MM.1S (cell line): ENCODE results near the gene ZNF841.

Source experiments
- DNase-seq: peaks from one replicate; pipeline ENCODE4 v3.0.0-alpha.2; 2015
- H2AFZ ChIP-seq: fragments of 300-600 bp; sonication (generic); 2 replicates; pipeline ENCODE4 v1.6.0; 2016; ENCODE audit warnings: antibody characterized with exemption, low read length
- H3F3A ChIP-seq: fragments of 300-600 bp; sonication (generic); 2 replicates; pipeline ENCODE4 v1.6.1; 2016; ENCODE audit warnings: mild to moderate bottlenecking, antibody characterized with exemption, low read length, moderate library complexity, mixed read lengths; ENCODE audit not compliant: insufficient read depth
- H3K27ac ChIP-seq: fragments of 300-600 bp; sonication (generic); 2 replicates; pipeline ENCODE4 v1.5.1; 2016; ENCODE audit warnings: mild to moderate bottlenecking, low read length
- H3K27me3 ChIP-seq: fragments of 300-600 bp; sonication (generic); replicated peaks from 2 replicates; pipeline ENCODE4 v1.6.0; 2016; ENCODE audit warnings: low read length; ENCODE audit not compliant: insufficient read depth
- H3K36me3 ChIP-seq: fragments of 300-600 bp; sonication (generic); replicated peaks from 2 replicates; pipeline ENCODE4 v1.6.1; 2016; ENCODE audit warnings: mild to moderate bottlenecking, low read length, mixed read lengths; ENCODE audit not compliant: insufficient read depth
- H3K4me1 ChIP-seq: fragments of 300-600 bp; sonication (generic); 2 replicates; pipeline ENCODE4 v1.6.1; 2016; ENCODE audit warnings: low read length, mixed read lengths
- H3K4me2 ChIP-seq: fragments of 300-600 bp; sonication (generic); 2 replicates; pipeline ENCODE4 v1.6.0; 2016; ENCODE audit warnings: low read depth, low read length
- H3K4me3 ChIP-seq: fragments of 300-600 bp; sonication (generic); 2 replicates; pipeline ENCODE4 v1.5.1; 2016; ENCODE audit warnings: low read length, mixed read lengths
- H3K79me2 ChIP-seq: fragments of 300-600 bp; sonication (generic); 2 replicates; pipeline ENCODE4 v1.6.1; 2016; ENCODE audit warnings: mixed run types, low read length, mixed read lengths
- H3K9ac ChIP-seq: fragments of 300-600 bp; sonication (generic); 2 replicates; pipeline ENCODE4 v1.6.1; 2016; ENCODE audit warnings: low read length, mixed read lengths
- H3K9me2 ChIP-seq: fragments of 300-600 bp; sonication (generic); replicated peaks from 2 replicates; pipeline ENCODE4 v1.6.1; 2016; ENCODE audit warnings: mild to moderate bottlenecking, low read length, mixed read lengths; ENCODE audit not compliant: insufficient read depth
- H3K9me3 ChIP-seq: fragments of 300-600 bp; sonication (generic); replicated peaks from 2 replicates; pipeline ENCODE4 v1.6.1; 2016; ENCODE audit warnings: mild to moderate bottlenecking, low read length, mixed read lengths; ENCODE audit not compliant: insufficient read depth
- H4K20me1 ChIP-seq: fragments of 300-600 bp; sonication (generic); 2 replicates; pipeline ENCODE4 v1.6.1; 2016; ENCODE audit warnings: mild to moderate bottlenecking, low read length, moderate library complexity, mixed read lengths; ENCODE audit not compliant: insufficient read depth
- EZH2 ChIP-seq: fragments of 300-600 bp; sonication (generic); optimal IDR thresholded peaks from 2 replicates; pipeline ENCODE3; 2017; ENCODE audit warnings: low read depth, mild to moderate bottlenecking, antibody characterized with exemption, low read length, mixed read lengths
- EZH2phosphoT487 ChIP-seq: fragments of 300-600 bp; sonication (generic); IDR thresholded peaks from 2 replicates; pipeline ENCODE4 v1.6.1; 2018; ENCODE audit warnings: antibody characterized with exemption, low read length
- TF ChIP-seq, protein P1 (sequence below): fragments of 300-600 bp; sonication (generic); IDR thresholded peaks from 2 replicates; pipeline ENCODE4 v1.5.1; 2016; ENCODE audit warnings: antibody characterized with exemption, low read length, mixed read lengths

Gene ZNF841

DNA sequence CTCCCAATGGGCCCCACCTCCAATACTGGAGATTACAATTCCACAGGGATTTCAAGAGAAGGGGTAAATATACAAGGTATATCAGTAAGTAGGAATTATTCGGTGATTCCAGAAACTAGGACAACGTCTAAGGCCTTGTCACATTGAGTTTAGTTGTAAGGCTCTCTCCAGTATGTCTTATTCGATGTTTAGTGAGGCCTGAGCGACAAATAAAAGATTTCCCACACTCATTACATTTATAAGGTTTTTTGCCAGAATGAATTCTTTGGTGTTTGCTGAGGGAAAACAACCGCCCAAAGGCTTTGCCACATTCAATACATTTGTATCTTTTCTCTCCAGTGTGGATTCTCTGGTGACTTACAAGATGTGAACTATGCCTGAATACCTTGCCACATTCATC, 19.1 kb upstream of the ZNF841 start:
- H3K9ac ChIP-seq, result no peak overlapping the region
- no peaks in the 10 kb centered on the region for H3K9me2 ChIP-seq
- H3K9me3 ChIP-seq, result 0 out of 2 replicates have a peak, but pooled peaks cover 8% of the 10 kb centered on the region
- H3K4me1 ChIP-seq, result no peaks in the 10 kb centered on the region
- no peak overlapping the region for H3K4me3 ChIP-seq
- DNase-seq, result no peak
- H3K36me3 ChIP-seq, result peaks cover 21% of the 10 kb centered on the region
- H4K20me1 ChIP-seq, result no peaks in the 10 kb centered on the region
- H3K27ac ChIP-seq, result no peak overlapping the region
- H3F3A ChIP-seq, result no peaks in the 10 kb centered on the region
- no peak for TF ChIP-seq EZH2
- no peak for TF ChIP-seq EZH2phosphoT487
- TF ChIP-seq, protein P1, sequence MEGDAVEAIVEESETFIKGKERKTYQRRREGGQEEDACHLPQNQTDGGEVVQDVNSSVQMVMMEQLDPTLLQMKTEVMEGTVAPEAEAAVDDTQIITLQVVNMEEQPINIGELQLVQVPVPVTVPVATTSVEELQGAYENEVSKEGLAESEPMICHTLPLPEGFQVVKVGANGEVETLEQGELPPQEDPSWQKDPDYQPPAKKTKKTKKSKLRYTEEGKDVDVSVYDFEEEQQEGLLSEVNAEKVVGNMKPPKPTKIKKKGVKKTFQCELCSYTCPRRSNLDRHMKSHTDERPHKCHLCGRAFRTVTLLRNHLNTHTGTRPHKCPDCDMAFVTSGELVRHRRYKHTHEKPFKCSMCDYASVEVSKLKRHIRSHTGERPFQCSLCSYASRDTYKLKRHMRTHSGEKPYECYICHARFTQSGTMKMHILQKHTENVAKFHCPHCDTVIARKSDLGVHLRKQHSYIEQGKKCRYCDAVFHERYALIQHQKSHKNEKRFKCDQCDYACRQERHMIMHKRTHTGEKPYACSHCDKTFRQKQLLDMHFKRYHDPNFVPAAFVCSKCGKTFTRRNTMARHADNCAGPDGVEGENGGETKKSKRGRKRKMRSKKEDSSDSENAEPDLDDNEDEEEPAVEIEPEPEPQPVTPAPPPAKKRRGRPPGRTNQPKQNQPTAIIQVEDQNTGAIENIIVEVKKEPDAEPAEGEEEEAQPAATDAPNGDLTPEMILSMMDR, result no peak
- H3K27me3 ChIP-seq, result no peaks in the 10 kb centered on the region
- H3K79me2 ChIP-seq, result no peaks in the 10 kb centered on the region
- no peak overlapping the region for H2AFZ ChIP-seq
- no peak overlapping the region for H3K4me2 ChIP-seq

DNA sequence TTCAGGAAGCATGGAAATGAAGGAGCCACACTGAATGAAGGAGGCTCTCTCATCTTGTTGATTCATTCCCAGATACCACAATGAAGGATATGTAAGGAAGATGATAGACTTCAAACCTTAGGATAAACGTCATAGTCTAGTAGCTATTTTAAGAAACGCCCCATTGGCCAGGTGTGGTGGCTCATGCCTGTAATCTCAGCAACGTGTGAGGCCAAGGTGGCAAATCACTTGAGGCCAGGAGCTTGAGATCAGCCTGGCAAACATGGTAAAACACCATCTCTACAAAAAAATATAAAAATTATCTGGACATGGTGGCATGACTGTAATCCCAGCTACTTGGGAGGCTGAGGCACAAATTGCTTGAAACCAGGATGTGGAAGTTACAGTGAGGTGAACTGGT, 17.1 kb upstream of the ZNF841 start:
- Histone ChIP-seq H3K9ac (no peak overlapping the region), H3K27ac (no peak overlapping the region), H3K27me3 (no peaks in the 10 kb centered on the region), H3K79me2 (no peaks in the 10 kb centered on the region), H3K4me3 (no peak overlapping the region), H3K9me2 (no peaks in the 10 kb centered on the region), H3K4me2 (no peak overlapping the region), H2AFZ (no peak overlapping the region), H4K20me1 (no peaks in the 10 kb centered on the region), H3K4me1 (no peaks in the 10 kb centered on the region), H3K36me3 (peaks cover 20% of the 10 kb centered on the region), H3F3A (no peaks in the 10 kb centered on the region), H3K9me3 (0 out of 2 replicates have a peak, but pooled peaks cover 4% of the 10 kb centered on the region)
- TF ChIP-seq, protein P1, result no peak
- no peak for TF ChIP-seq EZH2
- TF ChIP-seq EZH2phosphoT487, result no peak
- no peak for DNase-seq

DNA sequence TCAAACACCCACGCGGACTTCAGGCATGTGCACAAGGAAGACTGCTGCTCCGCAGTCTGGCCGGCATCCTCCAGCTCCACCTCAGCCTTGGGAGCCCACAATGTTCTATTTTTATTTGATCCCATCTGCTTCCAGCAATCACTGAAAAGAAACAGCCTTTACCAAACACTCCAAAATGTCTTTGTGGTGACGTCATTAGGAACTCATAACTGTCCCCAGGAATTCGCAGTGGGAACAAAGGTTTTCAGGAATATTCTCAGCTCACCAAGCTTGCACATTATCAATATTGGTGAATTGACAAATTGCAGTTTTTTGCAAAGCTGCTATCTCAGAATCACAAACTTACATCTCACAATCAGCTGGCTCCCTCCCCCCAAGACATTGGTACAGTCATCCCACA, 15.2 kb upstream of the ZNF841 start:
- Histone ChIP-seq H3K9me2 (no peaks in the 10 kb centered on the region), H3K4me2 (no peak overlapping the region), H3K9ac (no peak overlapping the region), H3K4me1 (no peaks in the 10 kb centered on the region), H3F3A (no peaks in the 10 kb centered on the region), H3K79me2 (no peaks in the 10 kb centered on the region), H3K4me3 (no peak overlapping the region), H3K36me3 (peaks cover 4% of the 10 kb centered on the region), H2AFZ (no peak overlapping the region), H4K20me1 (no peaks in the 10 kb centered on the region), H3K27me3 (no peaks in the 10 kb centered on the region), H3K9me3 (0 out of 2 replicates have a peak, but pooled peaks cover 4% of the 10 kb centered on the region), H3K27ac (no peak overlapping the region)
- TF ChIP-seq, protein P1, result no peak
- TF ChIP-seq EZH2phosphoT487 (no peak), EZH2 (no peak)
- no peak for DNase-seq
